Astrocyte of the spinal cord (primary cell): ENCODE data around the gene VSTM4.

Experiments used
- DNase-seq: peaks from one replicate; pipeline ENCODE4 v3.0.0; 2011; ENCODE audit warnings: low read depth, low spot score
- H3K4me3 ChIP-seq: 2 replicates; pipeline ENCODE4 v1.5.1; 2011; ENCODE audit warnings: low read depth, mild to moderate bottlenecking, low read length, moderate library complexity
- CTCF ChIP-seq: IDR thresholded peaks from 2 replicates; pipeline ENCODE4 v1.5.1; 2012; ENCODE audit warnings: low read depth, mild to moderate bottlenecking, low read length, inconsistent platforms
- in situ Hi-C: cut with HindIII; loops from 2 replicates; pipeline ENCODE4 v1.10.0; 2017; ENCODE audit warnings: low sequenced_read_pairs

VSTM4 gene

GRCh38 chr10:49001870-49002672, 113.3 kb downstream of the VSTM4 start:
- TF ChIP-seq CTCF: no peak
- DNase-seq: no peak
- in situ Hi-C loops: no loop called here
- H3K4me3 ChIP-seq: no peak overlapping the region

- in situ Hi-C loops: no loop called here
- no peak for TF ChIP-seq CTCF
- H3K4me3 ChIP-seq: no peak overlapping the region
- DNase-seq: no peak
Observed at GRCh38 chr10:49001402-49001801, 113.9 kb downstream of the VSTM4 start.

GRCh38 chr10:49000437-49001398, 114.6 kb downstream of the VSTM4 start:
- H3K4me3 ChIP-seq: no peak overlapping the region
- TF ChIP-seq CTCF: no peak
- DNase-seq: no peak
- in situ Hi-C loops: no loop called here

GRCh38 chr10:48999346-48999745, 116.0 kb downstream of the VSTM4 start:
- H3K4me3 ChIP-seq: no peak overlapping the region
- DNase-seq: no peak
- in situ Hi-C loops: no loop called here
- no peak for TF ChIP-seq CTCF

GRCh38 chr10:48996329-48996728, 119.0 kb downstream of the VSTM4 start:
- DNase-seq: no peak
- TF ChIP-seq CTCF: no peak
- H3K4me3 ChIP-seq: no peak overlapping the region
- in situ Hi-C loops: no loop called here

GRCh38 chr10:48993627-48994026, 121.7 kb downstream of the VSTM4 start:
- no peak for DNase-seq
- no peak overlapping the region for H3K4me3 ChIP-seq
- in situ Hi-C loops: no loop called here
- no peak for TF ChIP-seq CTCF
